ENCODE results near the gene MYH11. TPM values are rescaled to one million over a fixed set of nuclear protein-coding genes. Genes with fewer than 3 reads are reported as not detected.

The MYH11 gene
- total RNA-seq, 1 donor from 2014 or later: not detected

- peaks cover 2% of the 10 kb centered on the region for H3K27me3 Mint-ChIP-seq (ENCODE audit: low read depth)
- peaks cover 3% of the 10 kb centered on the region for H3K4me1 Mint-ChIP-seq (ENCODE audit: low read depth)
- no peak for DNase-seq (ENCODE audit: low spot score)
- no peaks in the 10 kb centered on the region for H3K9me3 Mint-ChIP-seq
- H3K27ac Mint-ChIP-seq: no peak overlapping the region
- intact Hi-C loops (cut with micrococcal nuclease): no loop called here
- H3K4me3 Mint-ChIP-seq (ENCODE audit: low read depth): no peak overlapping the region
- H3K36me3 Mint-ChIP-seq (ENCODE audit: low read depth): no peaks in the 10 kb centered on the region
Observed at GRCh38 chr16:15759070-15759469, 97.8 kb downstream of the MYH11 start.

- peak; percentile 14 for DNase-seq (ENCODE audit: low spot score)
- no peaks in the 10 kb centered on the region for H3K36me3 Mint-ChIP-seq (ENCODE audit: low read depth)
- H3K27me3 Mint-ChIP-seq (ENCODE audit: low read depth): peaks cover 2% of the 10 kb centered on the region
- no peak overlapping the region for H3K4me3 Mint-ChIP-seq (ENCODE audit: low read depth)
- peaks cover 3% of the 10 kb centered on the region for H3K4me1 Mint-ChIP-seq (ENCODE audit: low read depth)
- no peaks in the 10 kb centered on the region for H3K9me3 Mint-ChIP-seq
- H3K27ac Mint-ChIP-seq: no peak overlapping the region
- intact Hi-C loops (cut with micrococcal nuclease): no loop called here
Observed at GRCh38 chr16:15757630-15758251, 99.1 kb downstream of the MYH11 start.

GRCh38 chr16:15757077-15757386 lies 99.8 kb downstream of the MYH11 start:
- peaks cover 3% of the 10 kb centered on the region for H3K4me1 Mint-ChIP-seq (ENCODE audit: low read depth)
- peaks cover 2% of the 10 kb centered on the region for H3K27me3 Mint-ChIP-seq (ENCODE audit: low read depth)
- no peak for DNase-seq (ENCODE audit: low spot score)
- no peak overlapping the region for H3K27ac Mint-ChIP-seq
- H3K9me3 Mint-ChIP-seq: no peaks in the 10 kb centered on the region
- intact Hi-C loops (cut with micrococcal nuclease): no loop called here
- H3K36me3 Mint-ChIP-seq (ENCODE audit: low read depth): no peaks in the 10 kb centered on the region
- H3K4me3 Mint-ChIP-seq (ENCODE audit: low read depth): no peak overlapping the region

GRCh38 chr16:15754821-15755534 lies 101.8 kb downstream of the MYH11 start:
- Mint-ChIP-seq H3K27me3 (ENCODE audit: low read depth) (no peaks in the 10 kb centered on the region), H3K9me3 (no peaks in the 10 kb centered on the region), H3K4me3 (ENCODE audit: low read depth) (no peak overlapping the region), H3K27ac (no peak overlapping the region), H3K36me3 (ENCODE audit: low read depth) (no peaks in the 10 kb centered on the region), H3K4me1 (ENCODE audit: low read depth) (peaks cover 3% of the 10 kb centered on the region)
- no peak for DNase-seq (ENCODE audit: low spot score)
- intact Hi-C loops (cut with micrococcal nuclease): no loop called here

- Mint-ChIP-seq H3K9me3 (no peaks in the 10 kb centered on the region), H3K36me3 (ENCODE audit: low read depth) (no peaks in the 10 kb centered on the region), H3K4me1 (ENCODE audit: low read depth) (peaks cover 3% of the 10 kb centered on the region), H3K27ac (no peak overlapping the region), H3K4me3 (ENCODE audit: low read depth) (no peak overlapping the region), H3K27me3 (ENCODE audit: low read depth) (no peaks in the 10 kb centered on the region)
- intact Hi-C loops (cut with micrococcal nuclease): no loop called here
- DNase-seq (ENCODE audit: low spot score): no peak
Observed at GRCh38 chr16:15752717-15753488, 103.9 kb downstream of the MYH11 start.

- no peaks in the 10 kb centered on the region for H3K36me3 Mint-ChIP-seq (ENCODE audit: low read depth)
- H3K4me3 Mint-ChIP-seq (ENCODE audit: low read depth): no peak overlapping the region
- no peak for DNase-seq (ENCODE audit: low spot score)
- H3K27me3 Mint-ChIP-seq (ENCODE audit: low read depth): no peaks in the 10 kb centered on the region
- no peaks in the 10 kb centered on the region for H3K4me1 Mint-ChIP-seq (ENCODE audit: low read depth)
- intact Hi-C loops (cut with micrococcal nuclease): no loop called here
- H3K9me3 Mint-ChIP-seq: no peaks in the 10 kb centered on the region
- H3K27ac Mint-ChIP-seq: no peak overlapping the region
Observed at GRCh38 chr16:15751940-15752339, 104.9 kb downstream of the MYH11 start.

GRCh38 chr16:15749985-15750384 lies 106.8 kb downstream of the MYH11 start:
- no peaks in the 10 kb centered on the region for H3K27me3 Mint-ChIP-seq (ENCODE audit: low read depth)
- intact Hi-C loops (cut with micrococcal nuclease): no loop called here
- DNase-seq (ENCODE audit: low spot score): no peak
- no peaks in the 10 kb centered on the region for H3K36me3 Mint-ChIP-seq (ENCODE audit: low read depth)
- H3K4me1 Mint-ChIP-seq (ENCODE audit: low read depth): no peaks in the 10 kb centered on the region
- H3K9me3 Mint-ChIP-seq: no peaks in the 10 kb centered on the region
- no peak overlapping the region for H3K27ac Mint-ChIP-seq
- no peak overlapping the region for H3K4me3 Mint-ChIP-seq (ENCODE audit: low read depth)

GRCh38 chr16:15749371-15749770 lies 107.5 kb downstream of the MYH11 start:
- no peaks in the 10 kb centered on the region for H3K36me3 Mint-ChIP-seq (ENCODE audit: low read depth)
- no peaks in the 10 kb centered on the region for H3K27me3 Mint-ChIP-seq (ENCODE audit: low read depth)
- intact Hi-C loops (cut with micrococcal nuclease): no loop called here
- H3K4me3 Mint-ChIP-seq (ENCODE audit: low read depth): no peak overlapping the region
- H3K27ac Mint-ChIP-seq: no peak overlapping the region
- no peak for DNase-seq (ENCODE audit: low spot score)
- H3K9me3 Mint-ChIP-seq: no peaks in the 10 kb centered on the region
- H3K4me1 Mint-ChIP-seq (ENCODE audit: low read depth): no peaks in the 10 kb centered on the region

GRCh38 chr16:15748654-15749053 lies 108.2 kb downstream of the MYH11 start:
- intact Hi-C loops (cut with micrococcal nuclease): no loop called here
- no peak overlapping the region for H3K4me3 Mint-ChIP-seq (ENCODE audit: low read depth)
- no peaks in the 10 kb centered on the region for H3K27me3 Mint-ChIP-seq (ENCODE audit: low read depth)

GRCh38 chr16:15747937-15748336 lies 108.9 kb downstream of the MYH11 start:
- Mint-ChIP-seq H3K4me3 (ENCODE audit: low read depth) (no peak overlapping the region), H3K36me3 (ENCODE audit: low read depth) (no peaks in the 10 kb centered on the region), H3K4me1 (ENCODE audit: low read depth) (no peaks in the 10 kb centered on the region), H3K27ac (no peak overlapping the region), H3K27me3 (ENCODE audit: low read depth) (no peaks in the 10 kb centered on the region), H3K9me3 (no peaks in the 10 kb centered on the region)
- intact Hi-C loops (cut with micrococcal nuclease): no loop called here
- DNase-seq (ENCODE audit: low spot score): no peak

More at GRCh38 chr16:15748654-15749053, 108.2 kb downstream of the MYH11 start:
- no peak for DNase-seq (ENCODE audit: low spot score)
- no peak overlapping the region for H3K27ac Mint-ChIP-seq
- no peaks in the 10 kb centered on the region for H3K36me3 Mint-ChIP-seq (ENCODE audit: low read depth)
- H3K4me1 Mint-ChIP-seq (ENCODE audit: low read depth): no peaks in the 10 kb centered on the region
- no peaks in the 10 kb centered on the region for H3K9me3 Mint-ChIP-seq

- H3K4me3 Mint-ChIP-seq (ENCODE audit: low read depth): no peak overlapping the region
- H3K27me3 Mint-ChIP-seq (ENCODE audit: low read depth): no peaks in the 10 kb centered on the region
- no peak overlapping the region for H3K27ac Mint-ChIP-seq
- no peaks in the 10 kb centered on the region for H3K9me3 Mint-ChIP-seq
- intact Hi-C loops (cut with micrococcal nuclease): no loop called here
- H3K36me3 Mint-ChIP-seq (ENCODE audit: low read depth): no peaks in the 10 kb centered on the region
- no peaks in the 10 kb centered on the region for H3K4me1 Mint-ChIP-seq (ENCODE audit: low read depth)
- DNase-seq (ENCODE audit: low spot score): no peak
Observed at GRCh38 chr16:15746332-15746731, 110.5 kb downstream of the MYH11 start.

GRCh38 chr16:15743657-15744056 lies 113.2 kb downstream of the MYH11 start:
- H3K27me3 Mint-ChIP-seq (ENCODE audit: low read depth): no peaks in the 10 kb centered on the region
- H3K4me1 Mint-ChIP-seq (ENCODE audit: low read depth): no peaks in the 10 kb centered on the region
- DNase-seq (ENCODE audit: low spot score): no peak
- no peaks in the 10 kb centered on the region for H3K36me3 Mint-ChIP-seq (ENCODE audit: low read depth)
- no peak overlapping the region for H3K27ac Mint-ChIP-seq
- intact Hi-C loops (cut with micrococcal nuclease): no loop called here
- no peak overlapping the region for H3K4me3 Mint-ChIP-seq (ENCODE audit: low read depth)
- H3K9me3 Mint-ChIP-seq: no peaks in the 10 kb centered on the region

GRCh38 chr16:15742716-15743115 lies 114.1 kb downstream of the MYH11 start:
- H3K27me3 Mint-ChIP-seq (ENCODE audit: low read depth): no peaks in the 10 kb centered on the region
- no peak for DNase-seq (ENCODE audit: low spot score)
- no peaks in the 10 kb centered on the region for H3K4me1 Mint-ChIP-seq (ENCODE audit: low read depth)
- no peaks in the 10 kb centered on the region for H3K9me3 Mint-ChIP-seq
- no peaks in the 10 kb centered on the region for H3K36me3 Mint-ChIP-seq (ENCODE audit: low read depth)
- H3K4me3 Mint-ChIP-seq (ENCODE audit: low read depth): no peak overlapping the region
- intact Hi-C loops (cut with micrococcal nuclease): no loop called here
- H3K27ac Mint-ChIP-seq: no peak overlapping the region
